ENCODE measurements around the gene SF3A1.
"Not testable (repeated sequence)": the region's sequence is repeated elsewhere in the genome, so short reads cannot be mapped to it uniquely, and the experiment has no call there.

Gene SF3A1

GRCh38 chr22:30351226-30351625, 5.5 kb downstream of the SF3A1 start:
- DNase-seq (ENCODE audit: low read depth) = no peak

- no peak for DNase-seq (ENCODE audit: low read depth)
Measured at GRCh38 chr22:30348809-30349208, 7.9 kb downstream of the SF3A1 start.

DNA sequence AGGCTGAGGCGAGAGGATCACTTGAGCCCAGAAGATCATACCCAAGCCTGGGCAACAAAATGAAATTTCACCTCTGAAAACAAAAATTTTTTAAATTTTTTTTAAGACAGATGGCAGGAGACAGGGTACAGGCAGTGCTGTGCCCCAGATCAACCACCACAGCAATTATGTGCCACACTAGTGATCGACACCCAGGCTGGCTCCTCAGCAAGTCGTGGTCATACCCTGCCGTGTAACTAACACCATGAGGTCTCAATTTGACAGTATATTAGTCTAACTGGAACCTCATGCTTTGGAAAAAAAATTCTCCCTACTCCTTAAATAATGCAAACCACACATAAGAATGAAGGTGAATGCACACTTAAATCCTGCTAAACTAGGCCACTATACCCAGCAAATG, 8.3 kb downstream of the SF3A1 start:
- DNase-seq (ENCODE audit: low read depth) = no peak

- no peak for DNase-seq (ENCODE audit: low read depth)
Measured at GRCh38 chr22:30347255-30347892, 9.3 kb downstream of the SF3A1 start.

GRCh38 chr22:30344447-30345200, 12.1 kb downstream of the SF3A1 start:
- no peak for DNase-seq (ENCODE audit: low read depth)

- DNase-seq (ENCODE audit: low read depth) = no peak
Measured at GRCh38 chr22:30340911-30341685, 15.6 kb downstream of the SF3A1 start.

- DNase-seq (ENCODE audit: low read depth) = no peak
Measured at GRCh38 chr22:30338802-30339201, 17.9 kb downstream of the SF3A1 start.

DNA sequence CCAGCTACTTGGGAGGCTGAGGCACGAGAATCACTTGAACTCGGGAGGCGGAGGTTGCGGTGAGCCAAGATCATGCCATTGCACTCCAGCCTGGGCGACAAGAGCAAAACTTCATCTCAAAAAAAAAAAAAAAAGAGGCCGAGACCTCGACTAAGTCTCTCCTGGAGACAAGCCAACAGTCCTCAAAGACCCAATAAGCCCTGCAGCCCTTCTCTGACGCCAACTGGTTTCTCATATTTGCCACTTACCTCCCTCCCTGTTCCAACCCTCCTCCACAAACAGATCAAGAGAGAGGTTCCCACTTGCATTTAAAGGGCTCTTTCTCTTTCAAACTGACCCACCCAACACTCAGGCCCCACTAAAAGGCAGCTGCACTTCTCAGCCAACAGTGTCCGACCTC, 18.4 kb downstream of the SF3A1 start:
- DNase-seq (ENCODE audit: low read depth) = not testable (repeated sequence)

DNA sequence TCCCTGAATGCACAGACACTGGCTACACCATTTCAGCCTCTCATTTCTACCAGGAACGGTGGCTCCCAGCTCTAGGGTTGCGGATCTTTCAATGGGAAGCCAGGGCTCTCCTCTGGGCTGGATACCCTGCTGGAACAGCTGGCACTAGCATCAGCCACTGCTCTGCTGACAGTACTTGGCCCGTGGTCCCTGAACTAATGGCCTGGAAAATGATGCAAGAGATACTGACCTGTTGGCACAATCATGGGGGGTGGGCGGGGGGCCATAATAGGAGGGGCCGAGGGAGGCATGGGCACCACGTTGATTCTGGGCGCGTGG, 19.3 kb downstream of the SF3A1 start:
- no peak for DNase-seq (ENCODE audit: low read depth)

- DNase-seq (ENCODE audit: low read depth) = no peak
Measured at GRCh38 chr22:30336752-30337460, 19.8 kb downstream of the SF3A1 start.

GRCh38 chr22:30335236-30335635, 21.5 kb downstream of the SF3A1 start:
- no peak for DNase-seq (ENCODE audit: low read depth)

- no peak for DNase-seq (ENCODE audit: low read depth)
Measured at GRCh38 chr22:30334646-30335045, 22.0 kb downstream of the SF3A1 start.

- no peak for DNase-seq (ENCODE audit: low read depth)
Measured at GRCh38 chr22:30333707-30334087, 23.0 kb downstream of the SF3A1 start.

DNA sequence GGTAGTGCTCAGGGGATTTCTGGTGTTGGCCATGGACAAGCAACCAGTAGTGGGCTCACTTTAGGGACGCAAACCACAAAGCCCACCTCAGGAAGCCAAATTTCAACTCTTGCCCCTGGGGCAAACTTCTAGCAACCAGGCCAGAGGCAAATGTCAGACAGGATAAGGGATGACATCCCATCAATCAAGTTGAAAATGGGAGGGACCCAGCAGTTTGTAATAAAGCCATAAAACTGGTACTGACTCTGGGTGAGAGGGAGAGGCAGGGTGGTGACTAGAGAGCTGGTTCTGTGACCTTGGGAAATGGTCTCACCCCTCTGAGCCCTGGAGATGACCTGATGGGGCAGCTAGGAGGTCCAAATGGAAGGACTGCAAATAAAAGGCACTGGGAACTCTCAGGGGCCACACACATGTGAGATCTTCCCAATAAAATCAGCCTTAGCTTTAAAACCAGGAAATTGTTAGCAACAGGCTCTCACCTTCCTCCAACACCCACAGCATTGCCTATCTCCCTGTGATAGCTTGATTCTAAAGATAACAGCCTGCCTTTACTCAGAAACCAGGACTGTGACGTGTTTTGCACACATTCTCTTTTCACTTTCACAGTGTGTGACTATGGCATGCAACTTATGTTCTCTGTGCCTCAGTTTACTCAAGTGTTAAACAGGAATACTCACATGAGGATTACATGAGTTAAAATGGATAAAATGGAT, 23.5 kb downstream of the SF3A1 start:
- no peak for DNase-seq (ENCODE audit: low read depth)

DNA sequence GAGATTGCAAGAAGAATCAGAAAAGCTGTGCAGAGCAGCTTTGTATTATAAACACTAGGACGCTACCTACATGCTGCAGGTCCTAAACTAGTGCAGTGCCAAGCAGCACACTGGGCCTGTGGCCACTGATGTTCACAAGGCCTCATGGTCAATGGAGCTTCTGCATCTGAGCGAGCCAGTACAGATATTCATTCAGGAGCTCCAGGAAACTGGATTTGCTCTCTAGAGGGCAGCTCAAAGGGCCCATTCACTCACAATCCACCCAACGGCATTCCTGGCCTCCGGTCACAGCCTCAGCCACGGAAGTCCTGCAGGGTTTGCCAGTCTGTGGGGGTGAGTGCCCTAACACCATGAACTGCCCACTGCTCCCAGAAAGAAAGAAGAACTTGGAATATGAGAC, 24.1 kb downstream of the SF3A1 start:
- DNase-seq (ENCODE audit: low read depth) = no peak

- DNase-seq (ENCODE audit: low read depth) = no peak
Measured at GRCh38 chr22:30328466-30329049, 28.1 kb downstream of the SF3A1 start.

GRCh38 chr22:30327864-30328345, 28.8 kb downstream of the SF3A1 start:
- DNase-seq (ENCODE audit: low read depth) = no peak

DNA sequence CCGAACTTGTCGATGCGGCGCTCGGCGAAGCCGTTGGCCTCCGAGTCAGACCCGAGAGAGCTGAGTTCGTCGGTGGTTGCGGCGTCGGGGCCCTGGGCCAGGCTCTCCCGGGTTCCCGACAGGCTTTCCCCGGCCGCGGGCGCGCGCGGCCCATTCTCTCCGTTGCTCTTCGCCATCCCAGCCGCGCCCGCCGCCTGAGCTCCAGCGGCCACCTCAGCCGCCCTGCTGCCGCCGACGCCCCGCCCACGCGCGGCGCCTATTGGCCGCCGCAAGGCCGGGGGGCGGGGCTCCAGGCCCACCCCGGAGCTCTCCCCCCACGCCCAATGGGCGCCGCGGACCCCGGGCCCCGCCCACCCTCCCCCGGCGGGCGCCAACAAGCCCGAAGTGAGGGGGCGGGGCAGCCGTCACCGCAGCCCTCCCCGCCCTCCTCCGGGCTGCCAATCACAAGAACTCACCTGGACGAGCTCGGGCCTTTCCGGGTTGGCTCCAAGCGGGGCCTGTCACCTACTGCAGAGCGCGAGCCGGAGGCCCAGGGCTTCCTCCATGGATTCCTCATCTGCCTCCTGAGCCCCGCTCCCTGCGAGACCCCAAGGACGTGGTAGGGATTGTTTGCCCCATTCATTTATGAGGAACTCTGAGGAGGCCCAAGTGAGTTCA, 29.9 kb downstream of the SF3A1 start, which contains the start of gene TBC1D10A:
Gene TBC1D10A (minus strand): TSS at position 236 of the 657 bp plus-strand sequence. CDS start 60 bp downstream, at position 176.
- peak; percentile 93 for DNase-seq (ENCODE audit: low read depth)

DNA sequence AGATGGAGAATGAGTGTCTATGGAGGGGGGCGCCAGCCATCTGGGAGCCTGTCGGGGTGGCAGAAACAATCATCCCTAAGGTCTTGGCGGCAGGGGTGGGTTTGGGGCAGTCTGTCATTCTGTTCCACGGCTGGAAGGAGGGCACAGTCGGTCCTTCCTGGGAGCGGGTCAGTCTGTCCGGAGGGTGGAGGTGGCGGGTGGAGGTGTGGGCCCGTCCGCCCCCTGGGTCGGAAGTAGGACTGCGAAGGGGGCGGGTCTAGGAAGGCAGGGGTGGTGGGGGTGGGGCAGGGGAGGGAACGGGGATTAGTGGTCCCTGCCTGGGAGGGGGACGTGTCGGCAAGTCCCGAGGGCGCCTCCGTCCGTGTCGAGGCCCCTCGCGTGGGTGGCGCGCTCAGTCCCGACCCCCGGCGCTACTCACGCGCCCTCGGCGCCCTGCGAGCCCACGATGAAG, 30.4 kb downstream of the SF3A1 start:
- DNase-seq (ENCODE audit: low read depth) = peak; percentile 13

DNA sequence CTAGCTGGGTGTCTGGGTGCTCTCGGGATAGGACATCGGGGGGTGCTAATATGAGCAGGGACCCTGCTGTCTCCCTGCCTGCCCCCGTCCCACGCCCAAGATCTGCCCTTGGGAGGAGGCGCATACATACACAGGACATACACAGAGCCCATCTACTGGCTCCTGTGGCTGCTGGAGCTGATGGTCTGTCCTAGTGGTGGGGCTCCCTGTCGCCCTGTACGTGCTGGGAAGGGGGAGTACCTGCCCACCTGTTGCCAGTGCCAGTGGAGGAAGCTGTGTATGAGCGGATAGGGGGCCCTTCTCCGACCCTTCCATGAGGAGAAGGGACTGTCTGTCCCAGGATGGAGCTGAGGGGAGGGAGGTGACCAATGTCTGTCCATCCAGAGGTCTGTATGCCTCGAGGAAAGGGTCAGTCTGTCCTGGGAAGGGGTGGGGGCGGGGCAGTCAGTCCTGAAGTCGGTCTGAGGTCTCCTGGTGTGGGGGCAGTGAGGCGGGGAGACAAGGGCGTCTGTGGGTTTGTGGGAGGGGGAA, 30.9 kb downstream of the SF3A1 start:
- no peak for DNase-seq (ENCODE audit: low read depth)
